Dendritic cell treated with granulocyte-macrophage colony-stimulating factor and Interleukin-4, amounts not matched to agents 40 ng/mL and 50 ng/mL, for 4 days (primary cell): ENCODE measurements around the gene MTERF4.
"Not testable (repeated sequence)": the region's sequence is repeated elsewhere in the genome, so short reads cannot be mapped to it uniquely, and the experiment has no call there.

Experiments used
- H3K27ac Mint-ChIP-seq: one replicate; pipeline ENCODE4 v1.8.0; 2022; ENCODE audit warnings: mild to moderate bottlenecking, mixed read lengths
- H3K27me3 Mint-ChIP-seq: one replicate; pipeline ENCODE4 v1.8.0; 2022; ENCODE audit warnings: mild to moderate bottlenecking, mixed read lengths
- H3K36me3 Mint-ChIP-seq: one replicate; pipeline ENCODE4 v1.8.0; 2022; ENCODE audit warnings: low read depth, mixed read lengths
- H3K4me1 Mint-ChIP-seq: one replicate; pipeline ENCODE4 v1.8.0; 2022; ENCODE audit warnings: low read depth, mixed read lengths
- H3K4me3 Mint-ChIP-seq: one replicate; pipeline ENCODE4 v1.8.0; 2022; ENCODE audit warnings: mild to moderate bottlenecking, moderate library complexity, mixed read lengths
- H3K9me3 Mint-ChIP-seq: one replicate; pipeline ENCODE4 v1.8.0; 2022; ENCODE audit warnings: mixed read lengths
- intact Hi-C: fragments of 100-400 bp; cut with micrococcal nuclease; formaldehyde crosslinking; loops from one replicate; pipeline ENCODE4 v1.15.0; 2022

MTERF4 gene

GRCh38 chr2:241112046-241112445, 10.0 kb upstream of the MTERF4 start:
- H3K9me3 Mint-ChIP-seq, result no peaks in the 10 kb centered on the region
- no peak overlapping the region for H3K27ac Mint-ChIP-seq
- H3K27me3 Mint-ChIP-seq, result no peaks in the 10 kb centered on the region
- no peak overlapping the region for H3K4me3 Mint-ChIP-seq
- peaks cover 7% of the 10 kb centered on the region for H3K4me1 Mint-ChIP-seq
- intact Hi-C loops, result no loop called here
- peaks cover 39% of the 10 kb centered on the region for H3K36me3 Mint-ChIP-seq

- intact Hi-C loops, result no loop called here
- Mint-ChIP-seq H3K27me3 (no peaks in the 10 kb centered on the region), H3K27ac (no peak overlapping the region), H3K36me3 (peaks cover 32% of the 10 kb centered on the region), H3K4me3 (no peak overlapping the region), H3K4me1 (peaks cover 7% of the 10 kb centered on the region), H3K9me3 (no peaks in the 10 kb centered on the region)
Observed at GRCh38 chr2:241111440-241111805, 9.3 kb upstream of the MTERF4 start.

GRCh38 chr2:241110607-241111439, 8.7 kb upstream of the MTERF4 start:
- Mint-ChIP-seq H3K27me3 (no peaks in the 10 kb centered on the region), H3K36me3 (peaks cover 26% of the 10 kb centered on the region), H3K27ac (no peak overlapping the region), H3K4me1 (peaks cover 7% of the 10 kb centered on the region), H3K4me3 (no peak overlapping the region), H3K9me3 (no peaks in the 10 kb centered on the region)
- intact Hi-C loops, result no loop called here

GRCh38 chr2:241110089-241110606, 8.1 kb upstream of the MTERF4 start:
- H3K4me1 Mint-ChIP-seq, result peaks cover 7% of the 10 kb centered on the region
- peaks cover 20% of the 10 kb centered on the region for H3K36me3 Mint-ChIP-seq
- no peaks in the 10 kb centered on the region for H3K9me3 Mint-ChIP-seq
- no peak overlapping the region for H3K4me3 Mint-ChIP-seq
- H3K27me3 Mint-ChIP-seq, result no peaks in the 10 kb centered on the region
- intact Hi-C loops, result no loop called here
- no peak overlapping the region for H3K27ac Mint-ChIP-seq

- Mint-ChIP-seq H3K36me3 (peaks cover 13% of the 10 kb centered on the region), H3K4me3 (no peak overlapping the region), H3K4me1 (peaks cover 7% of the 10 kb centered on the region), H3K9me3 (no peaks in the 10 kb centered on the region), H3K27ac (no peak overlapping the region), H3K27me3 (no peaks in the 10 kb centered on the region)
- intact Hi-C loops, result no loop called here
Observed at GRCh38 chr2:241109210-241110088, 7.4 kb upstream of the MTERF4 start.

GRCh38 chr2:241108271-241109209, 6.5 kb upstream of the MTERF4 start:
- intact Hi-C loops, result no loop called here
- Mint-ChIP-seq H3K36me3 (peaks cover 10% of the 10 kb centered on the region), H3K27ac (no peak overlapping the region), H3K4me1 (peaks cover 7% of the 10 kb centered on the region), H3K9me3 (no peaks in the 10 kb centered on the region), H3K27me3 (no peaks in the 10 kb centered on the region), H3K4me3 (no peak overlapping the region)

GRCh38 chr2:241107031-241107783, 5.1 kb upstream of the MTERF4 start:
- Mint-ChIP-seq H3K4me1 (peaks cover 13% of the 10 kb centered on the region), H3K27ac (no peak overlapping the region), H3K36me3 (peaks cover 15% of the 10 kb centered on the region), H3K9me3 (no peaks in the 10 kb centered on the region), H3K4me3 (no peak overlapping the region), H3K27me3 (no peaks in the 10 kb centered on the region)
- intact Hi-C loops, result no loop called here

GRCh38 chr2:241105641-241106040, 3.6 kb upstream of the MTERF4 start:
- peaks cover 14% of the 10 kb centered on the region for H3K36me3 Mint-ChIP-seq
- H3K9me3 Mint-ChIP-seq, result no peaks in the 10 kb centered on the region
- H3K4me1 Mint-ChIP-seq, result peaks cover 23% of the 10 kb centered on the region
- H3K4me3 Mint-ChIP-seq, result no peak overlapping the region
- no peaks in the 10 kb centered on the region for H3K27me3 Mint-ChIP-seq
- no peak overlapping the region for H3K27ac Mint-ChIP-seq
- intact Hi-C loops, result no loop called here

GRCh38 chr2:241104611-241105010, 2.5 kb upstream of the MTERF4 start:
- H3K27ac Mint-ChIP-seq, result not testable (repeated sequence)
- intact Hi-C loops, result loop anchor here (5.0 kb wide), 1 partner anchor 43 kb away; the partner anchor contains the start of gene PASK

GRCh38 chr2:241103176-241103595, 1.1 kb upstream of the MTERF4 start:
- Mint-ChIP-seq H3K4me3 (peak overlapping the region; percentile 93), H3K27me3 (no peaks in the 10 kb centered on the region), H3K36me3 (peaks cover 32% of the 10 kb centered on the region), H3K4me1 (peaks cover 25% of the 10 kb centered on the region), H3K9me3 (no peaks in the 10 kb centered on the region), H3K27ac (peak overlapping the region; percentile 91)
- intact Hi-C loops, result loop anchor here (5.0 kb wide), 1 partner anchor 44 kb away; the partner anchor contains the start of gene PASK

More at GRCh38 chr2:241104611-241105010, 2.5 kb upstream of the MTERF4 start:
- not testable (repeated sequence) for H3K4me3 Mint-ChIP-seq, H3K9me3 Mint-ChIP-seq, H3K27me3 Mint-ChIP-seq
- peaks cover 23% of the 10 kb centered on the region for H3K4me1 Mint-ChIP-seq
- H3K36me3 Mint-ChIP-seq, result peaks cover 18% of the 10 kb centered on the region

GRCh38 chr2:241099246-241099645, 2.8 kb downstream of the MTERF4 start:
- peaks cover 69% of the 10 kb centered on the region for H3K36me3 Mint-ChIP-seq
- H3K4me1 Mint-ChIP-seq, result peaks cover 30% of the 10 kb centered on the region
- no peak overlapping the region for H3K4me3 Mint-ChIP-seq
- H3K9me3 Mint-ChIP-seq, result no peaks in the 10 kb centered on the region
- no peak overlapping the region for H3K27ac Mint-ChIP-seq
- intact Hi-C loops, result no loop called here
- no peaks in the 10 kb centered on the region for H3K27me3 Mint-ChIP-seq

- Mint-ChIP-seq H3K27ac (no peak overlapping the region), H3K36me3 (peaks cover 78% of the 10 kb centered on the region), H3K9me3 (no peaks in the 10 kb centered on the region), H3K27me3 (no peaks in the 10 kb centered on the region), H3K4me3 (no peak overlapping the region), H3K4me1 (peaks cover 24% of the 10 kb centered on the region)
- intact Hi-C loops, result no loop called here
Observed at GRCh38 chr2:241096979-241097378, 5.1 kb downstream of the MTERF4 start.
